Activated T-cell treated with anti-CD3 and anti-CD28 coated beads, Interleukin-2, amount 50 U/mL, for 1 hour (primary cell): ENCODE results near the gene CACNA1D.

Experiments
- DNase-seq: peaks from one replicate; pipeline ENCODE4 v3.0.0-alpha.2; 2020

The CACNA1D gene

GRCh38 chr3:53795789-53796560 lies 301.6 kb downstream of the CACNA1D start:
- DNase-seq, result no peak

- DNase-seq, result no peak
Measured at GRCh38 chr3:53798144-53798543, 303.7 kb downstream of the CACNA1D start.

- DNase-seq, result no peak
Measured at GRCh38 chr3:53799338-53799865, 305.0 kb downstream of the CACNA1D start.

GRCh38 chr3:53800041-53800906 lies 305.9 kb downstream of the CACNA1D start:
- DNase-seq, result no peak

GRCh38 chr3:53801319-53801718 lies 306.9 kb downstream of the CACNA1D start:
- DNase-seq, result no peak

- no peak for DNase-seq
Measured at GRCh38 chr3:53802256-53802880, 308.0 kb downstream of the CACNA1D start.

- no peak for DNase-seq
Measured at GRCh38 chr3:53803124-53803815, 308.9 kb downstream of the CACNA1D start.

- DNase-seq, result no peak
Measured at GRCh38 chr3:53803816-53804695, 309.6 kb downstream of the CACNA1D start.

- no peak for DNase-seq
Measured at GRCh38 chr3:53804697-53805462, 310.5 kb downstream of the CACNA1D start.

GRCh38 chr3:53805463-53806159 lies 311.2 kb downstream of the CACNA1D start:
- DNase-seq, result no peak

GRCh38 chr3:53806182-53807116 lies 312.0 kb downstream of the CACNA1D start:
- DNase-seq, result no peak

GRCh38 chr3:53807117-53807810 lies 312.9 kb downstream of the CACNA1D start:
- DNase-seq, result no peak

GRCh38 chr3:53808496-53808895 lies 314.1 kb downstream of the CACNA1D start:
- DNase-seq, result no peak

- no peak for DNase-seq
Measured at GRCh38 chr3:53809267-53809666, 314.9 kb downstream of the CACNA1D start.

- DNase-seq, result no peak
Measured at GRCh38 chr3:53809764-53810400, 315.5 kb downstream of the CACNA1D start.

- DNase-seq, result no peak
Measured at GRCh38 chr3:53811143-53811927, 316.9 kb downstream of the CACNA1D start.

- no peak for DNase-seq
Measured at GRCh38 chr3:53812434-53812833, 318.0 kb downstream of the CACNA1D start.
